HEK293 (cell line): ENCODE results near the gene TESK2.

ENCODE experiments used
- CTCF ChIP-seq: fragments of 450-650 bp; formaldehyde crosslinking; IDR thresholded peaks from 2 replicates; pipeline ENCODE4 v1.5.1; 2016; ENCODE audit warnings: missing biosample characterization, missing genetic modification characterization
- EGR2 ChIP-seq: fragments of 450-650 bp; formaldehyde crosslinking; IDR thresholded peaks from 2 replicates; pipeline ENCODE4 v1.5.1; 2016; ENCODE audit warnings: low read depth, missing biosample characterization, missing genetic modification characterization
- KLF16 ChIP-seq: fragments of 450-650 bp; formaldehyde crosslinking; IDR thresholded peaks from 2 replicates; pipeline ENCODE4 v1.5.1; 2017; ENCODE audit warnings: missing biosample characterization, missing genetic modification characterization
- KLF9 ChIP-seq: fragments of 450-650 bp; formaldehyde crosslinking; IDR thresholded peaks from 2 replicates; pipeline ENCODE4 v1.5.1; 2016; ENCODE audit warnings: missing biosample characterization, missing genetic modification characterization, low read depth
- SALL2 ChIP-seq: fragments of 450-650 bp; formaldehyde crosslinking; IDR thresholded peaks from 2 replicates; pipeline ENCODE4 v1.5.0; 2017; ENCODE audit warnings: missing biosample characterization, mild to moderate bottlenecking, missing genetic modification characterization, borderline replicate concordance
- ZFP69B ChIP-seq: fragments of 450-650 bp; formaldehyde crosslinking; IDR thresholded peaks from 2 replicates; pipeline ENCODE4 v1.5.1; 2016; ENCODE audit warnings: missing biosample characterization, missing genetic modification characterization
- ZNF354C ChIP-seq: fragments of 450-650 bp; formaldehyde crosslinking; IDR thresholded peaks from 2 replicates; pipeline ENCODE4 v1.5.1; 2016; ENCODE audit warnings: missing biosample characterization, missing genetic modification characterization, low read depth, borderline replicate concordance
- ZNF404 ChIP-seq: fragments of 450-650 bp; formaldehyde crosslinking; IDR thresholded peaks from 2 replicates; pipeline ENCODE4 v1.5.1; 2017; ENCODE audit warnings: missing biosample characterization, missing genetic modification characterization
- ZNF416 ChIP-seq: fragments of 450-650 bp; formaldehyde crosslinking; IDR thresholded peaks from 2 replicates; pipeline ENCODE4 v1.5.1; 2016; ENCODE audit warnings: missing biosample characterization, missing genetic modification characterization
- ZNF707 ChIP-seq: fragments of 450-650 bp; formaldehyde crosslinking; IDR thresholded peaks from 2 replicates; pipeline ENCODE4 v1.5.1; 2016; ENCODE audit warnings: missing biosample characterization, missing genetic modification characterization
- TF ChIP-seq, protein P1 (sequence below): fragments of 450-650 bp; formaldehyde crosslinking; IDR thresholded peaks from 2 replicates; pipeline ENCODE4 v1.5.1; 2016; ENCODE audit warnings: missing biosample characterization, missing genetic modification characterization, low read depth
- TF ChIP-seq, protein P2 (sequence below): fragments of 450-650 bp; formaldehyde crosslinking; IDR thresholded peaks from 2 replicates; pipeline ENCODE4 v1.5.1; 2016; ENCODE audit warnings: missing biosample characterization, missing genetic modification characterization, low read depth
- TF ChIP-seq, protein P3 (sequence below): fragments of 450-650 bp; formaldehyde crosslinking; optimal IDR thresholded peaks from 2 replicates; pipeline ENCODE3; 2016; ENCODE audit warnings: missing biosample characterization, mild to moderate bottlenecking, missing genetic modification characterization
- TF ChIP-seq, protein P4 (sequence below): fragments of 450-650 bp; formaldehyde crosslinking; IDR thresholded peaks from 2 replicates; pipeline ENCODE4 v1.5.1; 2016; ENCODE audit warnings: missing biosample characterization, missing genetic modification characterization

DNA sequence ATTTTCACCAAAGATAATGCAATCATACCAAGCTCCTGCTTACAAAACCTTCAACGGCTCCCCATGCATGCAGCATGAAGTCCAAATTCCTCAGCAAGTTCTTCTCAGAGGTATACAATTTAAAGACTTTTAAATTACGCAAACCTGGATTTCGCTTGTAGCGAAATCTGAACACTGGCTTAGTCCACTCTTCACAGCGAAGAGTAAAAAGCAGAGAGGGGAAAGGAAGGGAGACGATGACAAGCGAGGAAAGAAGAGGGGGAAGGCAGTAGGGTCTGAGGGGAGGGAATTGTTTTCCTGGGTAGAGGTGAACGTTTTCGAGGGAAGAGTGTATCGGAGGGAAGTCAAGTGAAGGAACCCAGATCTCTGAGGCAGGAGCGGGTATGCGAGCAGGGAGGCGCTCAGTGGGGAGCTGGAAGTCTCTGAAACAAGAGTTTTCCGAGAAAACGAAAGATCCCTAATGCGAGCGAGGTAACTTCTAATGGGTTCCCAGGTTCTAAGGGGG, 790 bp downstream of the TESK2 start:
- no peak for TF ChIP-seq CTCF (tag by site-specific recombination)
- TF ChIP-seq KLF16 (tag by site-specific recombination): no peak
- TF ChIP-seq ZNF354C (tag by site-specific recombination): no peak
- TF ChIP-seq ZNF707 (tag by site-specific recombination): no peak
- TF ChIP-seq, protein P1, sequence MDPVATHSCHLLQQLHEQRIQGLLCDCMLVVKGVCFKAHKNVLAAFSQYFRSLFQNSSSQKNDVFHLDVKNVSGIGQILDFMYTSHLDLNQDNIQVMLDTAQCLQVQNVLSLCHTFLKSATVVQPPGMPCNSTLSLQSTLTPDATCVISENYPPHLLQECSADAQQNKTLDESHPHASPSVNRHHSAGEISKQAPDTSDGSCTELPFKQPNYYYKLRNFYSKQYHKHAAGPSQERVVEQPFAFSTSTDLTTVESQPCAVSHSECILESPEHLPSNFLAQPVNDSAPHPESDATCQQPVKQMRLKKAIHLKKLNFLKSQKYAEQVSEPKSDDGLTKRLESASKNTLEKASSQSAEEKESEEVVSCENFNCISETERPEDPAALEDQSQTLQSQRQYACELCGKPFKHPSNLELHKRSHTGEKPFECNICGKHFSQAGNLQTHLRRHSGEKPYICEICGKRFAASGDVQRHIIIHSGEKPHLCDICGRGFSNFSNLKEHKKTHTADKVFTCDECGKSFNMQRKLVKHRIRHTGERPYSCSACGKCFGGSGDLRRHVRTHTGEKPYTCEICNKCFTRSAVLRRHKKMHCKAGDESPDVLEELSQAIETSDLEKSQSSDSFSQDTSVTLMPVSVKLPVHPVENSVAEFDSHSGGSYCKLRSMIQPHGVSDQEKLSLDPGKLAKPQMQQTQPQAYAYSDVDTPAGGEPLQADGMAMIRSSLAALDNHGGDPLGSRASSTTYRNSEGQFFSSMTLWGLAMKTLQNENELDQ: no peak
- no peak for TF ChIP-seq ZFP69B (tag by site-specific recombination)
- TF ChIP-seq, protein P2, sequence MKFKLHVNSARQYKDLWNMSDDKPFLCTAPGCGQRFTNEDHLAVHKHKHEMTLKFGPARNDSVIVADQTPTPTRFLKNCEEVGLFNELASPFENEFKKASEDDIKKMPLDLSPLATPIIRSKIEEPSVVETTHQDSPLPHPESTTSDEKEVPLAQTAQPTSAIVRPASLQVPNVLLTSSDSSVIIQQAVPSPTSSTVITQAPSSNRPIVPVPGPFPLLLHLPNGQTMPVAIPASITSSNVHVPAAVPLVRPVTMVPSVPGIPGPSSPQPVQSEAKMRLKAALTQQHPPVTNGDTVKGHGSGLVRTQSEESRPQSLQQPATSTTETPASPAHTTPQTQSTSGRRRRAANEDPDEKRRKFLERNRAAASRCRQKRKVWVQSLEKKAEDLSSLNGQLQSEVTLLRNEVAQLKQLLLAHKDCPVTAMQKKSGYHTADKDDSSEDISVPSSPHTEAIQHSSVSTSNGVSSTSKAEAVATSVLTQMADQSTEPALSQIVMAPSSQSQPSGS: no peak
- no peak for TF ChIP-seq ZNF404 (tag by site-specific recombination)
- no peak for TF ChIP-seq KLF9 (tag by site-specific recombination)
- no peak for TF ChIP-seq SALL2 (tag by site-specific recombination)
- TF ChIP-seq, protein P3, sequence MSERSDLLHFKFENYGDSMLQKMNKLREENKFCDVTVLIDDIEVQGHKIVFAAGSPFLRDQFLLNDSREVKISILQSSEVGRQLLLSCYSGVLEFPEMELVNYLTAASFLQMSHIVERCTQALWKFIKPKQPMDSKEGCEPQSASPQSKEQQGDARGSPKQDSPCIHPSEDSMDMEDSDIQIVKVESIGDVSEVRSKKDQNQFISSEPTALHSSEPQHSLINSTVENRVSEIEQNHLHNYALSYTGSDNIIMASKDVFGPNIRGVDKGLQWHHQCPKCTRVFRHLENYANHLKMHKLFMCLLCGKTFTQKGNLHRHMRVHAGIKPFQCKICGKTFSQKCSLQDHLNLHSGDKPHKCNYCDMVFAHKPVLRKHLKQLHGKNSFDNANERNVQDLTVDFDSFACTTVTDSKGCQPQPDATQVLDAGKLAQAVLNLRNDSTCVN (tag by site-specific recombination): no peak
- TF ChIP-seq, protein P4, sequence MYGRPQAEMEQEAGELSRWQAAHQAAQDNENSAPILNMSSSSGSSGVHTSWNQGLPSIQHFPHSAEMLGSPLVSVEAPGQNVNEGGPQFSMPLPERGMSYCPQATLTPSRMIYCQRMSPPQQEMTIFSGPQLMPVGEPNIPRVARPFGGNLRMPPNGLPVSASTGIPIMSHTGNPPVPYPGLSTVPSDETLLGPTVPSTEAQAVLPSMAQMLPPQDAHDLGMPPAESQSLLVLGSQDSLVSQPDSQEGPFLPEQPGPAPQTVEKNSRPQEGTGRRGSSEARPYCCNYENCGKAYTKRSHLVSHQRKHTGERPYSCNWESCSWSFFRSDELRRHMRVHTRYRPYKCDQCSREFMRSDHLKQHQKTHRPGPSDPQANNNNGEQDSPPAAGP (tag by site-specific recombination): no peak
- no peak for TF ChIP-seq ZNF416
- no peak for TF ChIP-seq EGR2 (tag by site-specific recombination)
